Left lung (tissue), 10 donors: ENCODE results near the gene ZFHX3. TPM values are rescaled to one million over a fixed set of nuclear protein-coding genes. Genes with fewer than 3 reads are reported as not detected.
A peak's percentile ranks its signal among the peaks of the same experiment; 100 is the strongest.

ENCODE experiments used
- ATAC-seq: fragments of 200-7000 bp; cut with Tn5 transposase; one replicate; pipeline ENCODE4 v1.9.1; 2020; ENCODE audit warnings: moderate library complexity
- DNase-seq, 4 donors: peaks; one replicate each; pipeline ENCODE4 v3.0.0-alpha.2; 2013 to 2020
- H3K27ac ChIP-seq, 2 donors: fragments of 200-600 bp; sonication (generic) in 1 of 2; one replicate each; pipeline versions ENCODE4 v1.5.0 to v1.8.0; 2020 to 2021
- H3K27me3 ChIP-seq, 2 donors: fragments of 200-600 bp; sonication (generic) in 1 of 2; one replicate each; pipeline versions ENCODE4 v1.5.0 to v1.8.0; 2020 to 2021
- H3K36me3 ChIP-seq, 2 donors: fragments of 200-600 bp; sonication (generic) in 1 of 2; one replicate each; pipeline versions ENCODE4 v1.5.0 to v1.8.0; 2020 to 2021
- H3K4me1 ChIP-seq, 2 donors: fragments of 200-600 bp; one replicate each; pipeline ENCODE4 v1.8.0; 2021
- H3K4me3 ChIP-seq, 2 donors: fragments of 200-600 bp; sonication (generic) in 1 of 2; one replicate each; pipeline versions ENCODE4 v1.5.0 to v1.8.0; 2020 to 2021; ENCODE audit warnings: mild to moderate bottlenecking in 1 of 2
- H3K9me3 ChIP-seq, 2 donors: fragments of 200-600 bp; sonication (generic) in 1 of 2; one replicate each; pipeline versions ENCODE4 v1.5.0 to v1.8.0; 2020 to 2021
- CTCF ChIP-seq, 2 donors: fragments of 200-600 bp; sonication (generic) in 1 of 2; IDR thresholded peaks; one replicate each; pipeline versions ENCODE4 v1.5.0 to v1.8.0; 2021; ENCODE audit warnings: antibody characterized with exemption in 2 of 2
- intact Hi-C, 2 donors: fragments of 100-400 bp; cut with DNase I; formaldehyde crosslinking; loops; one replicate each; pipeline versions ENCODE4 v1.11.2 to v1.14.2; 2022
- polyA plus RNA-seq, 6 donors: library from polyadenylated mRNA; unstranded; fragments of 120-200 nt; gene quantifications; one replicate each; pipeline ENCODE4 v1.2.1, GENCODE V29; 2013; ENCODE audit not compliant: insufficient read length in 6 of 6
- total RNA-seq, 2 donors: library from RNA; stranded (reverse); fragmentation: NEBNext Ultra II Directional; extraction: Animal tissue kit (Norgen Biotek cat#: 25700); gene quantifications; one replicate each; pipeline ENCODE4 v1.2.1, GENCODE V29; 2021
- donor health status: DM: no; HTN: yes; CAD: no.
- donor health status: DM: no; HTN: no; CAD: no.

ZFHX3 gene
- total and polyA plus RNA-seq, 8 donors: 21.4 to 34.7 (median 32.2) TPM

- intact Hi-C loops: no loop called here
- no peaks in the 10 kb centered on the region for H3K9me3 ChIP-seq
- H3K27me3 ChIP-seq: no peaks in the 10 kb centered on the region
- H3K36me3 ChIP-seq: no peaks in the 10 kb centered on the region
- ATAC-seq: peak; percentile 29
- peak in 2 of 4 donors; percentile 79 to 87 for DNase-seq
- TF ChIP-seq CTCF (IDR thresholded peaks at IDR 0.05): no peak
- peaks cover 15 to 22% of the 10 kb centered on the region in 2 donors for H3K4me1 ChIP-seq
- no peak overlapping the region for H3K4me3 ChIP-seq
- H3K27ac ChIP-seq: peak overlapping the region; percentile 11 to 33
Observed at GRCh38 chr16:72985148-72985941, 62.6 kb downstream of the ZFHX3 start.

GRCh38 chr16:72983728-72984350 lies 64.1 kb downstream of the ZFHX3 start:
- DNase-seq (no peak), ATAC-seq (peak; percentile 28)
- no peak for TF ChIP-seq CTCF (IDR thresholded peaks at IDR 0.05)
- peaks cover 8 to 11% of the 10 kb centered on the region in 2 donors for H3K4me1 ChIP-seq
- no peaks in the 10 kb centered on the region for H3K36me3 ChIP-seq
- H3K27me3 ChIP-seq: no peaks in the 10 kb centered on the region
- intact Hi-C loops: no loop called here
- no peaks in the 10 kb centered on the region for H3K9me3 ChIP-seq
- no peak overlapping the region for H3K27ac ChIP-seq
- no peak overlapping the region for H3K4me3 ChIP-seq

GRCh38 chr16:72983241-72983640 lies 64.7 kb downstream of the ZFHX3 start:
- DNase-seq: no peak
- H3K36me3 ChIP-seq: no peaks in the 10 kb centered on the region
- peaks cover 5 to 8% of the 10 kb centered on the region in 2 donors for H3K4me1 ChIP-seq
- no peak overlapping the region for H3K4me3 ChIP-seq
- intact Hi-C loops: no loop called here
- H3K27ac ChIP-seq: no peak overlapping the region
- no peaks in the 10 kb centered on the region for H3K9me3 ChIP-seq
- TF ChIP-seq CTCF (IDR thresholded peaks at IDR 0.05): no peak
- no peak for ATAC-seq
- no peaks in the 10 kb centered on the region for H3K27me3 ChIP-seq

- intact Hi-C loops: no loop called here
- Histone ChIP-seq H3K4me3 (no peak overlapping the region), H3K4me1 (peaks cover 2 to 12% of the 10 kb centered on the region in 2 donors), H3K27ac (no peak overlapping the region), H3K36me3 (no peaks in the 10 kb centered on the region), H3K9me3 (no peaks in the 10 kb centered on the region), H3K27me3 (no peaks in the 10 kb centered on the region)
- no peak for TF ChIP-seq CTCF (IDR thresholded peaks at IDR 0.05)
- ATAC-seq (no peak), DNase-seq (no peak)
Observed at GRCh38 chr16:72979974-72980373, 68.0 kb downstream of the ZFHX3 start.

GRCh38 chr16:72978212-72978611 lies 69.7 kb downstream of the ZFHX3 start:
- H3K4me3 ChIP-seq: no peak overlapping the region
- no peak for ATAC-seq
- H3K9me3 ChIP-seq: no peaks in the 10 kb centered on the region
- H3K27ac ChIP-seq: no peak overlapping the region
- intact Hi-C loops: no loop called here
- no peaks in the 10 kb centered on the region for H3K27me3 ChIP-seq
- peaks cover 0 to 12% of the 10 kb centered on the region in 2 donors for H3K4me1 ChIP-seq
- no peak for DNase-seq
- TF ChIP-seq CTCF (IDR thresholded peaks at IDR 0.05): no peak
- H3K36me3 ChIP-seq: no peaks in the 10 kb centered on the region
